Activated CD8-positive, alpha-beta memory T cell treated with anti-CD3 and anti-CD28 coated beads, Interleukin-2, amount 50 U/mL, for 24 hours (primary cell): ENCODE measurements around the gene VAPB.

Experiments
- DNase-seq: peaks from one replicate; pipeline ENCODE4 v3.0.0-alpha.2; 2020; ENCODE audit errors: extremely low read depth

Gene VAPB

GRCh38 chr20:58436868-58437645, 48.0 kb downstream of the VAPB start:
- no peak for DNase-seq

GRCh38 chr20:58438970-58439808, 50.2 kb downstream of the VAPB start:
- DNase-seq: no peak

GRCh38 chr20:58440021-58440767, 51.2 kb downstream of the VAPB start:
- DNase-seq: no peak

- DNase-seq: no peak
These were observed 52.7 kb downstream of the VAPB start for GRCh38 chr20:58441723-58442122.

- no peak for DNase-seq
These were observed 55.8 kb downstream of the VAPB start for GRCh38 chr20:58444746-58445255.

GRCh38 chr20:58446264-58446959, 57.4 kb downstream of the VAPB start:
- DNase-seq: no peak

GRCh38 chr20:58446960-58447265, 57.9 kb downstream of the VAPB start:
- DNase-seq: no peak

GRCh38 chr20:58447511-58448391, 58.7 kb downstream of the VAPB start:
- no peak for DNase-seq

- no peak for DNase-seq
These were observed 59.9 kb downstream of the VAPB start for GRCh38 chr20:58448958-58449357.

GRCh38 chr20:58449681-58450221, 60.7 kb downstream of the VAPB start:
- no peak for DNase-seq

GRCh38 chr20:58450254-58450653, 61.2 kb downstream of the VAPB start:
- DNase-seq: no peak

- DNase-seq: no peak
These were observed 63.7 kb downstream of the VAPB start for GRCh38 chr20:58452667-58453255.

GRCh38 chr20:58453391-58453790, 64.4 kb downstream of the VAPB start:
- no peak for DNase-seq

- DNase-seq: no peak
These were observed 65.4 kb downstream of the VAPB start for GRCh38 chr20:58454460-58454859.

GRCh38 chr20:58457083-58457695, 68.2 kb downstream of the VAPB start:
- DNase-seq: no peak

GRCh38 chr20:58458342-58459057, 69.5 kb downstream of the VAPB start:
- no peak for DNase-seq

- DNase-seq: no peak
These were observed 70.2 kb downstream of the VAPB start for GRCh38 chr20:58459058-58459750.

GRCh38 chr20:58461104-58461503, 72.1 kb downstream of the VAPB start:
- DNase-seq: no peak
